COLO668 (cell line): Measurements from ENCODE around the gene NCEH1.
"Not testable (repeated sequence)": the region's sequence is repeated elsewhere in the genome, so short reads cannot be mapped to it uniquely, and the experiment has no call there.

Experiments
- DNase-seq: peaks from one replicate; lab custom pipeline; 2025; ENCODE audit not compliant: unreplicated experiment; lab: John Stamatoyannopoulos, UW

The NCEH1 gene

GRCh38 chr3:172679599-172679998 is 31.3 kb downstream of the NCEH1 start:
- no peak for DNase-seq

DNA sequence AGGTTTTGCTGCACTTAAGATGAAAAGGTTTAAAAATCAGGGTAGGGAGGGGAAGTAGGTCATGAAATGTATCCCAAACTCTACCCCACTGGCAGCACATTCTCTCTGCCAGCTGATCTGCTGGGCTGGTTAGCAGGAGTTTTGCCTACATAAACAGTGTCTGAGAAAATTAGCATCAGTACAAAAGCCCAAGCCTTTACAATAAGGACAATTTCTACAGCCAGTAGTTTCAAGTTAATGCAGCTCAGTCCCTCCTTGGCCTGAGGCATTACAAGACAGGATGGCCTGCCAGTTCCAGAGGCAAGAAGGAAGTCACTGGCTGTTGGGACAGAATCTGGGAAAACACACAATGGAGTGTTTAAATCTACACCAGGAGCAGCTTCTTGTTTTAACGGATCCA is 32.8 kb downstream of the NCEH1 start:
- no peak for DNase-seq

DNA sequence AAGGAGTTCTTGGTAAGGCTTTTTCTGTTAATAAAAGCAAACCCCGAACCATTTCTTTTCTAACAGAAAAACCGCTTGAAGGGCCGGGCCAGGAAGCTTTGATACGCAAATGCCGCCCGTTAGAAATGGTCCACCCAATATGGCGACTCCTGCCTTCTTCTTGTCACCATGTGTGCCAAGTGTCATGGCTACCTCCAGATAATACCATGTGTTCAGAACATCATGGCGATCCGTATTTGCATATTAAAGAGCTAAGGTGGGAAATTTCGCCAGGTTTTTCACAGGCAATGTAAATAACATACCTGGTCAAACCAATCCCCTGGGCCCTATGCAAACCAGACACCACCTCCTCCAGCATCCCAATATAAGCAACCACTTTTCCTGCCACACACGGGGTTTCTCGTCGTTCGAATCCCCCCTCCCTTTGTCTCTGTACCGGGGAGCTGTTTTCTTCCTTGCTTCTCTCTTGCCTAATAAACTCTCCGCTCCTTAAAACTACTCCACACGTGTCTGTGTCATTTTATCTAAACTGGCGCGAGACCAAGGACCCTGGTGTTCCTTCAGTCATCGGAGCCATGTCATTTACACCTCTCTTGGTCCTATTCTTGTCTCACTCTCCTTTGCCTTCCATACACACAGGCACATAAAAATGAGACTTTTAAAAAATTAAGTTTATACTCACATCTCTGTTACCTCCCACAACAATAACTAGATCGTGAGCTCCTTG is 34.5 kb downstream of the NCEH1 start:
- DNase-seq: no peak

DNA sequence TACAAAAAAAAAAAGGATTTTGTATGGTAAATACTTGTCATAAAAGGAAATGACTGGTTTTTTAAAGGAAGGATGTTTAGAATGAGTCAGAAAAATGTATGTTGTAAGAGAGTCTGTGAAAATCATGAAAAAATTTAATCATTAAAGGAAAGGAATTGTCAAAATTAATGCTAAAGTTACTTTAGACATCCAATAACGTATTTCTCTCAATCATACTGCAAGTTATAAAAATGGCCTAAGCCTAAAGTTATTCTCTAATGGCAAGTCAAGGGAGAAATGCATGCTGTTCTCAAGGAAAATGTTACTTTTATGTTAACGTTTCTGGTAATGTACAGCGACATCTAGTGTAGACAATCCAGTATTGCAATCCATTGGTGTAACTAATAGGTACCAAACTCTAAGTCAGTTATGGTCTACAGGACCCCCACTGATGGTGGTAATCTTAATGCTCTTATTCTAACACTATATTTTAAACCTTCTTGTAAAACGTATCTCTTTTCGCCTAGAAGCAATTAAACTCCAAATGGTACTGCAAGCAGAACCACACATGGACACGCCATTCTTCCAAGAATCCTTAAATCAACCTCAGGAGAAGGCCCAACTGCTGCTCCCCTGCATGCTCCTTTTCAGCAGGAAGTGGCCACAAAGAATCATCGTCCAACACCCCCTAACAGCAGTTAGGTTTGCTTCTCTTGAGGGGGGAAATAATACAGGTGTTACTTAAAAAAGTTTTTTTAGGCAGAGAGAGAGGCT is 35.2 kb downstream of the NCEH1 start:
- no peak for DNase-seq

DNA sequence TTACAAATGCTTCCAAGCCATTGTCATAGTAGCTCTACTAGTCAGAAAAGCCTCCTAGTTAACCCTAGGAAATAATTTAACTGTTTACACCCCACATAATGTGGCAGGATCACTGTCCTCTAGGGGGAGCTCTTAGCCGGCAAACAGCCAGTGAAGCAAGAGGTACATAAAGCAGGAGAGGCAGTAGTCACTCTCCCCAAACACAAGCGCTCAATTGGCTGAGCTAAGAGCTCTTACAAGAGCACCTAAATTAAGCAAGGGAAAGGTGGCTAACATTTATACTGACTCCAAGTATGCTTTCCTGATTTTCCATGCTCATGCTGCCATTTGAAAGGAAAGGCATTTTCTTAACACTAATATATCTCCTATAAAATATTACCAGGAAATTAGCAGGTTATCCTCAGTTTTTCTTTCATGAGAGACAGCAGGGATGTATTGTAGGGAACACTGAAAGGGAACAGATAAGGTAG is 37.6 kb downstream of the NCEH1 start:
- DNase-seq: peak; percentile 72

DNA sequence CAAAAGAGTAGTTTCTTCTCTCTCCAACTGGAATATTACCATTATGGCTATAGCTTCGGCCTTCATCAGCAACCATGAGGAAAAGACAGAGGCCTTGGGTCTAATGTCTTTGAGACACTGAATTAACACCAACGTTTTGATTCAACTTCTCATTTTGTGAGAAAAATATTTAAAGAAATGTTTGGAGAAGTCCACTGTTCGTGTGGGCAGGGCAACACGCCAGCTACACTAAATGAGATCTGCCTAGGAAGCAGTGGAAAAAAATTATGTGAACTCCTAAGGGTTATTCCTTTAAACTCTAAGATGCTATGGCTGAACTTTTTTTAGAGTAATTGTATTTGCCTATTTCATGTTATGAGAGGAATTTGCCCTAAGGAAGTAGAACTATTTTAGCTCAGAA is 41.8 kb downstream of the NCEH1 start:
- no peak for DNase-seq

DNA sequence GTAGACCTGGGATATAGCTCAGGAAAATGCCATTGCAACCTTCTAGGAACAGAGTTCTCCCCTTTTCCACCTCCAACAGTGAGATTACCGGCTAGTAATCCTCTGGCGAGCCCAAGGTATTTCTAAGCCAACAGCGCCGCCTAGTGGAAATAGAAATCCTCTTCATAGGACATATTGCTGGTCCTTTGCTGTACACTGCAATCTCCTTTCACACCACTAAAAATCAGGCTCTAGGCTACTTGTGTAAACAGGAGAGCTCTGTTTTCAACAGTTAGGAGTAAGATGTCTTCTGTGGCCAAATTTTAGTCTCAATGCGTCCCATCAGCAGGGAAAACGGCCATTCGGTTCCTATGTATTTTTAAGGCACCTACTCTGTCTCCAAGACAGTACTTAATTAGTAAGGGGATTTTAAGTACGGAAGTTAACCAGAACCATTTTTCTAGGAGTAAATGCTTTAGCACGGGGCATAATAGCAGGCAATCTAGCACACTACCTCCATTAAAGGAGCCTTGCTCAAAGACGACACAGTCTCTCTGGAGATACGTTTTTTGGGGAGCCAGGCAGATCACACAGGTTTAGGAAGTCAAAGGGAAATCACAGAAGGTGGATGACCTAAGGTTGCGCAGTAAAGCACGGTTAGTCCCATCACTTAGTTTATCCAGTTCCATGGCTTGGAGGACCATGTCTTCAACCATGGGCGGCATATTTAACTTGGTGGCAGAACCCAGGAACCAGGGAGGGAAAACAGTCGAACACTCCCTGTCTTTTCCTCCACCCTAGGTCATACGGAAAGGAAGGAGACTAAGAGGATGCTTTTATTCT is 43.8 kb downstream of the NCEH1 start:
- peak; percentile 65 for DNase-seq

DNA sequence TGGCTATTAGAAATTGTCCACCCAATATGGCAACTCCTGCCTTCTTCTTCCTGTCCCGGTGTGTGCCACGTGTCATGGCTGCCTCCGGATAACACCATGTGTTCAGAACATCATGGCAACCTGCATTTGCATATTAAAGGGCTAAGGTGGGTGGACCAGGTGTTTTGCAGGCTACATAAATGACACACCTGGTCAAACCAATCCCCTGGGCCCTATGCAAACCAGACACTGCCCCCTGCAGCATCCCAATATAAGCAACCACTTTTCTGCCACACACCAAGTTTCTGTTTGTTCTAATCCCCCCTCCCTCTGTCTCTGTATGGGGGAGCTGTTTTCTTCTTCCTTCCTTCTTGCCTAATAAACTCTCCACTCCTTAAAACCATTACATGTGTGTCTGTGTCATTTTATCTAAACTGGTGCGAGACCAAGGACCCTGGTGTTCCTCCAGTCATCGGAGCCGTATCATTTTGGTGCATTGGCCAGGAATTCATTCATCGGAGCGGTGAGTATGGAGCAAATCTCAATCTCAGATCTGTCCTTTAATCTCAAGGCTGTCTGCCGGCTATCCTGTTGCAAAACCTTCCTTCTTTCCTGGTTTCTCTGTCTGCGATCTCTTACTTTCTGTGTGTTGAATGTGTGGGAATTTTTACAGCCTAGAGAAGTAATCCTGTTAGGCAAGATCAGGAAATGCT is 44.5 kb downstream of the NCEH1 start:
- DNase-seq: no peak

GRCh38 chr3:172665510-172665909 is 45.4 kb downstream of the NCEH1 start:
- not testable (repeated sequence) for DNase-seq

- not testable (repeated sequence) for DNase-seq
Observed at GRCh38 chr3:172660421-172660820, 50.4 kb downstream of the NCEH1 start.

DNA sequence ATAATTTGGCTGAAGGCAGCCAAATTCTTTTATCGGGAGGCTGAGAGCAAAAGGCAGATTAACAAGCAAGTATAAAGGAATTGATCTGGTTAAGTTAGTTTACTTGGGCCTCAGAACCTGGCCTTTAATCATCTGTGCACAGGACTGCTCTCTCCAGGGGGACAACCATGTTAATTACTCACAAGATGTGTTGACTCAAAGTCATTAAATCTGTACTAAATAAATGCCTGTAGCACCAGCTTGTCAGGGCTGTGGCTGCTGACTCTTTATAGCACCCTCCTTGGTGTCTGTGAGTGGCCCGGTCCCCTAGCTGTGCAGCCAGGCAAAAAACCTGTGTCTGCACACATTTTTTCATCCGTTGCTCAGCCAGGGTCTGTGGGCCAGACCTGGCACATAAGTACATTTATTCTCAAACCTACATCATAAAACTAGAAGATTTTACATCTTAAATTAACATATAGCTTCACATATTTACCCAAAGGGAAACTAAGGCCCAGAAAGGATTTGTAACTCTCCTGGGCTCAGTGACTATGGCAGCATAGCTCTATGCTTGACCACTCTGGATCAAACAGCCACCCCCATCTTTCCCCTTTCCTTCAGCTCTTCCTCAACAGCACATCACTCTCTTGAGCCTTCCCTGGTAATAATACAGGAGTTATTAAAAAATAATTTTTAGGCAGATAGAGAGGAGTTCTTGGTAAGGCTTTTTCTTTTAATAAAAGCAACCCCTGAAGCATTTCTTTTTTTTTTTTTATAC is 51.4 kb downstream of the NCEH1 start:
- no peak for DNase-seq

- no peak for DNase-seq
Observed at GRCh38 chr3:172658344-172659245, 52.3 kb downstream of the NCEH1 start.

GRCh38 chr3:172656602-172657001 is 54.3 kb downstream of the NCEH1 start:
- DNase-seq: no peak

GRCh38 chr3:172655388-172655787 is 55.5 kb downstream of the NCEH1 start:
- no peak for DNase-seq

GRCh38 chr3:172654470-172654869 is 56.4 kb downstream of the NCEH1 start:
- no peak for DNase-seq

- DNase-seq: no peak
Observed at GRCh38 chr3:172653004-172653572, 57.8 kb downstream of the NCEH1 start.

- no peak for DNase-seq
Observed at GRCh38 chr3:172651936-172652625, 58.8 kb downstream of the NCEH1 start.

- DNase-seq: no peak
Observed at GRCh38 chr3:172649987-172650386, 60.9 kb downstream of the NCEH1 start.
